DMS153 treated with DMSO at 0.1 percent for 48 hours (cell line): Measurements from ENCODE around the gene FGD3.
"Not testable (repeated sequence)": the region's sequence is repeated elsewhere in the genome, so short reads cannot be mapped to it uniquely, and the experiment has no call there.

ENCODE experiments used
- DNase-seq: peaks from one replicate; lab custom pipeline; 2025; ENCODE audit not compliant: unreplicated experiment; lab: John Stamatoyannopoulos, UW

FGD3 gene

DNA sequence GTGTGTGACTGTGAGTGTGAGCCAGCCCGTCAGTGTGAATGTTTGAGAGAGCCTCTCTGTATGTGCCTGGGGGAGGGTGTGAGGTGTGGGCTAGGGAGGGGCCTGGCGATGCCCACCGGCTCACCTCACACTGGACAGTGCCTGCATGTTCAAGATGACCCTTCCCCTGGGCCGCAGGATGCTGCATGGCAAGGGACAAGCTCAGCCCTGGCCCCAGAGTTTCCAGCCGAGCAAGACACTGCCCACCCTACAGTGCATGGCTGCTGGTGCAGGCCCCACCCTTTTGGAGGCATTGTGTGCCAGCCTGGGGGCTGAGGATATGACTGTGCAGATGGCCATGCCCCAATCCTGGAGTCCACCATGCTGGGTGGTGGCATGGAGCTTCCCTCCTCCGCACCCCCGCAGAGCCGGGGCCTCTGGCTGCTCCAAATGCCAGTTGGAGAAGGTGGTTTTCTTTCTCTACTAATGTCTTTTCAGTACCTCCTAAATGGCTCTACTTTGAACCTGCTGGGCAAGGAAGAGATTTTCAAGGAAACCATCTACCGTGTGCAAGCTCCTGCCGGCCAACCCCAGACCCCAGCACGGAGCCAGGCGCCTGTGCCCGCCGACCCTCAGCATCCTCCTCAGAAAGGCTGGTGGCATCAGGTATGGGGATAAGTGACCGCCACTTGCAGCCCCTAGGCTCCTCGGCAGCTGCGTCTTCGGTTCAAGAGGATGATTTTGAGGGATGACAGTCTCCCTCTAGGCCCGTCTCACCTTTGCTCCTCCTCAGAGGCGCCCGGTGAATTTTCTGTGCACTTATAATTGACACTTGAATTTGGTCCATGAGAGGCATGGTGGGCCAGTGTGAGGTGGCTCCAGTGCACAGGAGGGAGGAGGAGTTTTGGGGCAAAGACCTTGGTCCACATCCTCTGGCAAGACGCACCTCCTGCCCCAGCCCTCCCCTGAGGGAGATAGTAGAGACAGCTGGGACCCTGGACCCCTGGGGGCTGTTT, 27.7 kb downstream of the FGD3 start:
- no peak for DNase-seq

DNA sequence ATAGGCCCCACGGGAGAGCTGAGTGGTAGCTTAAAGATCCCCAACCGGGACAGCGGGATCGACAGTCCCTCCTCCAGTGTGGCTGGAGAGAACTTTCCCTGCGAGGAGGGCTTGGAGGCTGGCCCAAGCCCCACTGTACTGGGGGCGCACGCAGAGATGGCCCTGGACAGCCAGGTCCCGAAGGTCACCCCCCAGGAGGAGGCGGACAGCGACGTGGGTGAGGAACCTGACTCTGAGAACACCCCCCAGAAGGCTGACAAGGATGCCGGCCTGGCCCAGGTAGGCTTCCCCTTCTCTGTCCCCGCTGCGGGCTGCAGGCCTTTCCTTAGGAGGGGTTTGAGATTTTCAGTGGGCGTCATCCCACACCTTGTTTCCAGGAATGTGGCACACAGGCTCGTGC, 29.1 kb downstream of the FGD3 start:
- DNase-seq: no peak

DNA sequence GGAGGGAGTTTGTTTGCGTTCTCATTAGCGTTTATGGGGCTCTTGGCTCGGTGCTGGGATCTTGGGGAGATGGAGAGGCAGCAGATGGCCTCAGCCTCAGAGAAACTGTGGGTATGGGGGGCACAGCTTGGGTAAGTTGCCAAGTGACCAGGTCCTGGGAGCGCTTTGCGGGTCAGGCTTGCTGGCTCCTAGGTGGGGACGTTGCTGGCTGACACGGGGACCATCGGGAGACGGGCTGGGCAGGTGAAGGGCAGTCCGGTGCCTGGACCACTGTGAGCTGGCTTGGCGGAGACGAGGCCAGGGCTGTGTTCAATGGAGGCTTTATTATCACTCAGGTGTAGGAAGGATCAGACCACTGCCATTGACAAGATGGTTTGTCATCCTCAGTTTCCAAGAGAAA, 30.0 kb downstream of the FGD3 start:
- no peak for DNase-seq

DNA sequence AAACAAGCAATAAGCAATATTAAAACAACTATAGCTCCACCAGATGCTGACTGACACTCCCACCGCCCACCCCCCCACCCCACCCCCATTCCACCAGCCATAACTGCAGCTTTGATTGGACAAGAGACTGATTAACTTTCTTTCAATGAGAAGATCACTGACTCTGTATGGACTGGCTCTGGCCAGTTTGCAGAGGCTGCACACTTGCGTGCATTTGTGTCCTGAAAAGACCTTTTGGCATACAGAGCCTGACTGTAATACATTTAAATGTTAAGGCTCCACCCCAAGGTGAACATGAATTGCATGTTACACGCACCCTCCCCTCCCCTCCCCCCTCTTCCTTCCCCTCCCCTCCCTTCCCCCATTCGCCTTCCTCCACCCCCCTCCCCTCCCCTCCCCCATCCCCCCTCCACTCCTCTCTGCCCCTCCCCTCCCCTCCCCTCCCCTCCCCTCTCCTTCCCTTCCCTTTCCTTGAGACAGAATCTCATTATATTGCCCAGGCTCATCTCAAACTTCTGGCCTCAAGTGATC, 31.1 kb downstream of the FGD3 start:
- DNase-seq: no peak

DNA sequence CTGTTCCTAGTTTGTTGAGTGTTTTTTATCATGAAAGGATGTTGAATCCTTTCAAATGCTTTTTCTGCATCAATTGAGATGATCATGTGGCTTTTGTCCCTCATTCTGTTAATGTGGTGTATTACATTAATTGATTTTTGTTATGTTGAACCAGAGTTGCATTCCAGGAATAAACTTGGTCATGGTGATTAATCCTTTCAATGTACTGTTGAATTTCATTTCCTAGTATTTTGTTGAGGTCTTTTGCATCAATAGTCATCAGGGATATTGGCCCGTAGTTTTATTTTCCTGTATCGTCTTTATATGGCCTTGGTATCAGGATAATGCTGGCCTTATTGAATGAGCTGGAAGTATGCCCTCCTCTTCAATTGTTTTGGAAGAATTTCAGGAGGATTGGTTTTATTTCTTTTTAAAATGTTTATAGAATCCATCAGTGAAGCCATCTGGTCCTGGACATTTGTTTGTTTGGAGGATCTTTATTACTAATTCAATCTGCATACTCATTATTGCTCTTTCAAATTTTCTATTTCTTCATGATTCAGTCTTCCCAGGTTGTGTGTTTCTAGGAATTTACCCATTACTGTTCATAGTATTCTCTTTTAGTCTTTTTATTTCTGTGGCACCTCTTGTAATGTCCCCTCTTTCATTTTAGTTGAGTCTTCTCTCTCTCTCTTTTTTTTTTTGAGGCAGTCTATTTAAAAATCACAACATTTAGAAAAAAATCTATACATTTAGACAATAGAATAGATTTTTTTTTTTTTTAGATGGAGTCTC, 32.1 kb downstream of the FGD3 start:
- DNase-seq: no peak

DNA sequence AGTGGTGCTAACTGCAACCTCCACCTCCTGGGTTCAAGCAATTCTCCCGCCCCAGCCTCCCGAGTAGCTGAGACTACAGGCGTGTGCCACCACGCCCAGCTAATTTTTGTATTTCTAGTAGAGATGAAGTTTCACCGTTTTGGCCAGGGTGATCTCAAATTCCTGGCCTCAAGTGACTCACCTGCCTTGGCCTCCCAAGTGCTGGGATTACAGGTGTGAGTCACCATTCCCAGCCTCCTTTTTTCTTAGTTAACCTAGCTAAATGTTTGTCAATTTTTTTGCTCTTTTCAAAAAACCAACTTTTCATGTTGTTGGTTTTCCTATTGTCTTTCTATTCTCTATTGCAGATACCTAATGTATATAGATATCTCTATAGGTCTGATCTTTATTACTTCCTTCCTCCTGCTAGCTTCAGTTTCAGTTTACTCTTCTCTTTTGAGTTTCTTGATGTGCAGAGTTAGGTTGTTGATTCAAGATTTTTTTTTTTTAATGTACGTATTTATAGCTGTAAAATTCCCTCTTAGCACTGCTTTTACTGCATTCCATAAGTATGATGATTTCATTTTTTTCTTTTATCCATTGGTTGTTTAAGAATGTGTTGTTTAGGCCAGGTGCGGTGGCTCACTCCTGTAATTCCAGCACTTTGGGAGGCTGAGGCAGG, 32.9 kb downstream of the FGD3 start:
- no peak for DNase-seq

DNA sequence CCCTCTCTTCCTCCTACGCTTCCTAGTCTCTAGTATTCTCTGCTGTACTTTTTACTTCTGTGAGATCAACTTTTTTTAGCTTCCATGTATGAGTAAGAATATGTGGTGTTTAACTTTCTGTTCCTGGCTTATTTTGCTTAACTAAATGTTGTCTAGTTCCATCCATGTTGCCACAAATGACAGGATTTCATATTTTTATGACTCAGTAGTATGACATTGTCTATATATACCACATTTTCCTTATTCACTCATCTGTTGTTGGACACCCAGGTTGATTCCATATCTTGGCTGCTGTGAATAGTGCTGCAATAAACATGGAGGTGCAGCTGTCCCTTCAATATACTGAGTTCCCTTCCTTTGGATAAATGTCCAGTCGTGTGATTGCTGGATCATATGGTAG, 34.8 kb downstream of the FGD3 start:
- no peak for DNase-seq

DNA sequence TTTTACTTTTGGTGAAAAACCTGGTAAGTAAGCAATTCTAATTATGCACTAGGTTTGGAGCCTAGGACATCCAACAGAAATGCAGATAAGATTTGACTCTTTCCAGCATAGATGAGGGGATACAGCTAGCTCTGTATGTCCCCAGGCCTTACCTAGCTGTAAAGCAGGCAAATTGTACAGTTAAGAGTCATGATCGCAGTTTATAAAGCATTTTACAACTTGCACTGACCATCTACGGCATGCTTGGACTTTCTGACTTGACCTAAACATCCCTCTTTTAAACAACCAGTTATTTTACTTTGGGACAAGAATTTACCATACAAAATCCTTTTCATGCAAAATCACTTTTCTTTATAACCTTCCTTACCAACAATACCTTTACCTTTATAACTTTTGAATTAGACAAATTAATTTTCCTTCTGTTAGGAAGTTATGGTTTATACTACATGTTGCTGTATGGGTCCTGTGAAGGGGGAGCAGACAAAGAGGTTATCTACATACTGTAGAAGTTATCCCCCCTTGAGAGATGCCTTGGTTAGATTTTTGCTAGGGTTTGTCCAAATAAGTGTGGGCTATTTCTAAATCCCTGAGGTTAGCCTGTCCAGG, 36.8 kb downstream of the FGD3 start:
- no peak for DNase-seq

DNA sequence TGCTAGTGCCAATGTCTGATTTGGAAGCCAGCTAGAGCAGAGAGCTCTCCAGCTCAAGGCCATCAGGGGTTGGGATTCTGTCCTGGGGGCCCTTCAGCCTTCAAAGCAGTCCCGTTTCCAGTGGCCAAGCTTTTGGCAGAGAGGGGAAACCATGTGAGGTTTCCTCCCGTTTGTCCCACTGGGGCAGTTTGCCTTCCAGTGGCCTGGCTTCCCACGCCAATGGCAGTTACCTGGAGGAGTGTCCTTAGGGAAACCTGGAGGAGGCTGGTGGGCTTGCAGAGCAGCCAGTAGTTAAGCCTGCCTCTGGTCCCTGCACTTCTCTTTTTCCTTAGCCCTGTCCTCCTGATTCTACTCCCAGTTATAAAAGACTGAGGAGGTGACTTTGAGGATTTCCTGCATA, 37.7 kb downstream of the FGD3 start:
- no peak for DNase-seq

DNA sequence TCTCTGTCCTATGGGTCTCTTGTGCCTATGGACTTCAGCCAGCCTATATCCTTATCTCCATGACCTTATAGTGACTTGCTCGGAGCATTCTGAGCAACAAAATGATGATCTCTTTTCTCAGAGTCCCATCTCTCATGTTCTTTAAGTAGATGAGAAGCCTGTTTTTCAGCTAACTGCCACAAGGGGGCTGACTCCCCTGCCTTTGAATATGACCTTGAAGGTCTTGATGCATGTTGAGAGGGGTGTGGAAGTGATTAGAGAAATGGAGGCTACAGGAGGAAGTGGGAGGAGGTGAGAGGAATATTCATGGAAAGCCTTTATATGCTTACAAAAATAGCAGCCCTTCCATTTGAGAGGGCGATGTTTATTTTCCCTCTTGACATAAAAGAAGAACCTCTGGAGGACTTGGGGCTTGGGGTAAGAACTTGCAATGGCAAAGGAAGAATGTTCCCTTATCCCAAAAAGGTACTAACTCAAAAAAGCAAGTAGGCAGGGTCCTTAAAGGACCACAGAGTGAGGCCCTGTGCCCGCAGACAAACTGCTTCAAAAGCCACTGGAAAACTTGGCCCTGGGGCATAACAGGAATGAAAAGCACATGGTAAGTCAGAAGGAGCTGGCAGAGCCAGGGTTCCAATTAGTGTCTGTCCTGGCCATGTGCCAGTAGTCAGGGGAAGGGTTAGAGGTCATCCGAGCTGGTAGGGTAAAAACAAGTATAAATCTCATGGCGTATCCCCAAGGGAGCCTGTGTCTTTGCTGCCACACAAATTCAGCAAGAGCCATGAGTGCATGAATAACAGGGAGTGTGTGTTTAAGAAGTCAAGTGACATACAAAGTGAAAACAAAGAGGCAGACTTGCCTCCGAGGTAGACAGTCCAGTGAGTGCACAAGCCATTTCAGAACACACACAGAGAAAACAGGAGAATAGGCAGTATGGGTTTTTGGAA, 39.1 kb downstream of the FGD3 start:
- DNase-seq: peak; percentile 70

DNA sequence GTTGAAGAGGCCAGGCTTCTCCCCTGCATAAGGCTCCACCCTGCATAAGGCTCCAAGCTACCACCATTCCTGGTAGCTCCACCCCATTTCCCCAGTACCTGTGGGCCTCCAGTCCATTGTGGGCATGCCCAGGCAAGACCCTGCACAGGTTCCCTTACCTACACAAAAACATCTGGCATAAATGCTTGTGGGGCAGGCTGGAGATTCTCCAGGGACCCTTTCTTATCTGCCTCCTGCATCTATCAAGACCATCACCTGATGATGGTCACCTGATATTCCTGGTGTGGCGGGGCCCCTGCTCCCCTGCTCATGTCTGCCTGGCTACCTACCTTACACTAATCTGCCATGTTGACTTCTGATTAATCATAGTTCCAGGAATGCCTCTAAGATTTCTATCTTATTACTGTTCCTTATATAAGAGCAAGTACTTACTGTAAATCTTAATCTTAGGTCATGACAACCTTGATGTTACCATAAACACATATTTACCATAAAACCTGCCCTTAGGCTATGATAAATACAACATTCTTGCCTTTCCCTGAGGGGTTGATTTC, 41.0 kb downstream of the FGD3 start:
- DNase-seq: peak; percentile 46

DNA sequence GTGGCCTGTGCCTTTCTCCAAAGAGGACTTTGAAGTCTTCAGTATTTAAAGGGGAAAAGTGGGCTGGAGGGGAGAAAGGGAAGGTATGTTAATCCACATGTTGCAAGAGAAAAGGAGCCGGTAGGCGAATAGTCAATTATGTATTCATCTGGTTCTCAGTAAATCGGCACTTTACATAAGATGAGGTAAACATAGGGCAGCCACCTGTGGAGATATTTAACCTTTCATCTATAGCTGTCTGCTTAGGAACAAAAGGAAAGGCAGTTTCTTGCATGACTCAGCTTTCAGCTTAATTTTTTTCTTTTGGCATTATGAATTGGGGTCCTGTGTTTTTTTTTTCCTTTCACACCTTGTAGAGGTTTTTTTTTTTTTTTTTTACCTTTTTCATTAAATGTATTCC, 42.2 kb downstream of the FGD3 start:
- DNase-seq: no peak

DNA sequence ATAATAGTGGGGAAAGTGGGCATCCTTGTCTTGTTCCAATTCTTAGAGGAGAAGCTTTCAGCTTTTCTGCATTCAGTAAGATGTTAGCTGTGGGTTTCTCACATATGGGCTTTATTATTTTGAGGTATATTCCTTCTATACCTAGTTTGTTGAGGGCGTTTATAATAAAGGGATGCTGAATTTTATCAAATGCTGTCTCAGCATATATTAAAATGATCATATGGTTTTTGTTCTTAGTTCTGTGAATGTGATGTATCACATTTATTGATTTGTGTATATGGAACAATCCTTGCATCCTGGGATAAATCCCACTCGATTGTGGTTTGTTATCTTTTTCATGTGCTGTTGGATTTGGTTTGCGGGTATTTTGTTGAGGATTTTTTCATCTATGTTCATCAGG, 43.1 kb downstream of the FGD3 start:
- no peak for DNase-seq

DNA sequence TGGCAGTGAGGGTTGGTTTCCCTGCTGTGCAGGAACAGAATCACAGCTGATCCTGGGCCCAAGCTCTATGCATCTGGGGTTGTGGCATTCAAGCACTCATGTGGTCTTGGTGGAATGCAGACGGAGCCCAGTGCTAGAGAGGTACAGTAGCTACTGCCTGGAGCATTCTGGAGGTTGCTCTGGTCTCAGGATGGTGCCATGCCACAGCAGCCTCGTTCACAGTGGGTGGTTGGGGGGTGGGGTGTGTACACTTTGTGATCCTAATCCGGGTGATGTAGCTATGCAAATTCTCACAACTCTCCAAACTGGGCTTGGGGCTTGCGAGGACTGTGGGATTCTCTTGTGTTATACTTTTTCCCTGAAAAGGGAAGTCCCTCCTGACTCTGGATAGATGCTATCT, 45.2 kb downstream of the FGD3 start:
- no peak for DNase-seq

DNA sequence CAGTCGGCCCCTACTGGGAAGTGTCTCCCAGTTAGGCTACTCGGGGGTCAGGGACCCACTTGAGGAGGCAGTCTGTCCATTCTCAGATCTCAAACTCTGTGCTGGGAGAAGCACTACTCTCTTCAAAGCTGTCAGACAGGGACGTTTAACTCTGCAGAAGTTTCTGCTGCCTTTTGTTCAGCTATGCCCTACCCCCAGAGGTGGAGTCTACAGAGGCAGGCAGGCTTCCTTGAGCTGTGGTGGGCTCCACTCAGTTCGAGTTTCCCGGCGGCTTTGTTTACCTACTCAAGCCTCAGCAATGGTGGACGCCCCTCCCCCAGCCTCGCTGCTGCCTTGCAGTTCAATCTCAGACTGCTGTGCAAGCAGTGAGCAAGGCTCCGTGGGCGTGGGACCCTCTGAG, 51.5 kb downstream of the FGD3 start:
- DNase-seq: not testable (repeated sequence)

DNA sequence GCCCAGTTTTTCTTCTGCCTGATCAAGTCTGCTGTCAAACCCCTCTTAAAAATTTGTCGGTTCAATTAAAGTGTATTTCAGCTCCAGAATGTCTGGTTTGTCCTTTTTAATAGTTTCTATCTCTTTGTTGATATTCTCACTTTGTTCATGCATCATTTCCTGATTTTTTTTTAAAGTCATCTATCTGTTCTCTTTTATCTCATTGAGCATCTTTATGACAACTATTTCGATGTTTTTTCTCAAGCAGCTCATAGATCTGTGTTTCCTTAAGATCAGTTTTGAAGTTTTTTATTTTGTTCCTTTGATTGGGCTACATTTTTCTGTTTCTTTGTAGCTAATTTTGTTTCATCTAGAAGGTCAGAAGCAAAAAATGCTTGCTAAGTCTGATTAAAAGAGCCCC, 53.7 kb downstream of the FGD3 start:
- DNase-seq: no peak

DNA sequence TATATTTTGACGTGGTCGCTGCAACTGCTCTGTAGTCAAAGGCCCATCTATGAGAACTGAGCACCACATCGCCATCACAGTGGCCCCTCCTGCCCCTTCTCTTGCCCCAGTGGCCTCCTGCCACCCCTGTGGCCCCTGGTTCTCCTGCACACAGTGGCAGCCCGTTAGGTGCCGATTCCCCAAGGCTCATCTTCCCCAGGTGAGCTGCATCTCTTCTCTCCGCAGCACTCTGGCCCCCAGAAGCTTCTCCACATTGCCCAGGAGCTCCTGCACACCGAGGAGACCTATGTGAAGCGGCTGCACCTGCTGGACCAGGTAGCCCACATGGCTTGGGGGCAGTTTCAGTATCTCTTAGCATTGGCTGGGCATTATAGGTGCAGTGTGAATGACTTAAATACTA, 55.4 kb downstream of the FGD3 start:
- no peak for DNase-seq

DNA sequence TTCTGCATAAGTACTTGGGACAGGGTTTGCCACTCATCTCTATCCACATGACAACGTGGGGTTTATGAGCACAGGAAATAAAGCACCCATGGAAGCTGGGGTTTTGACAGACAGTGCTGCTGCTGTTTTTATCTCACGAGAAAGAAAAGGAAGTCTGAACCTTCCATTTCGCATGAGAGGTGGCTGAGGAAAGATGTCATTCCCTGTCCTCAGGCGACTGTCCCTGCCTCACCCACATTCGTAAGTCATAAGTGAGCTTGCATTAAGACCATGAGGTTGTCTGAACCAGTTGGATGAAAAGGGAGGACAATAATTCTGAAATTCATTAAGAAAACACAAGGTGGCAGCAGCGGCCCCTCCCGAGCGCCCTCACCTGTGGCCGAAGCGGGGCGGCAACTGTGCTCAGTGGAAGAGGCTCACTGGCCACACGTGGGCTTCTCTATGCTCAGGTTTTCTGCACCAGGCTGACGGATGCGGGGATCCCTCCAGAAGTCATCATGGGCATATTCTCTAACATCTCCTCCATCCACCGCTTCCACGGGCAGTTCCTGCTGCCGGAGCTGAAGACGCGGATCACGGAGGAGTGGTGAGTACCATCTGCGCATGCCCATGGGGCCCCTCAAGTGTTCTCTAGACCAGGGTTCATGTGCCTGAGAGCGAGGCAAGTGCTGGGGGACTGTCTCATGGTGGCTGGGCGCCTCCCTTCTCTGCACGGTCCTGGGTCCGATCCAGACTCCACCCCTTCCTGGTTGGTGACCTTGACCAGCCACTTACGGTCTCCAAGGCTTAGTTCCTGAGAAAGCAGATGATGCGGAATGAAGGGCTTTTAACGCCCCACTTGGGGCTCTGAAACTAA, 56.5 kb downstream of the FGD3 start:
- no peak for DNase-seq

DNA sequence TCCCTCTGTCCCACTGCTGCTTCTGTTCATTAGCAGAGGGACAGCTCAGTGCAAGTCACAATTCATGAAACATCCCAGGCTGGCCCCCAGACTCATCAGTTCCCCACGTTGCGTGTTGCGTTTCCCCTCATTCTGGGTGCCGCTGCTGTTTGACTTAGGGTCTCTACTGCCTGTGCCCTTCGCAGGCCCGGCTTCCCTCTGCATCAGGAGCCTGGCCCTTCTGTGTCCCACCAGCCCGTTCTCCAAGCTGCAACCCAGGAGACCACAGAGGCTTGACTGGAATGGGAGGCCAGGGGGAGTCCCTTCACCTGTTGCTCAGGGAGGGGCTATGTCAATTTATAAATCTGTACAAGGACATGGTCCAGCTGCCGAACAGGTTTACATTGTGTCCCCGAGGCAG, 57.2 kb downstream of the FGD3 start:
- DNase-seq: no peak
